ENCODE results near the gene FDXR. TPM values are rescaled to one million over a fixed set of nuclear protein-coding genes. Genes with fewer than 3 reads are reported as not detected.

Gene FDXR
- total RNA-seq, result 16.6 and 19.6 TPM in 2 replicates

GRCh38 chr17:74872313-74873036 is at the start of gene FDXR:
Gene FDXR, minus strand, starts transcription at chr17:74872994. Its CDS starts 50 bp downstream, at chr17:74872944.

GRCh38 chr17:74892974-74893911 is 20.4 kb upstream of the FDXR start, which contains the start of gene FADS6:
Gene FADS6, minus strand, starts transcription at chr17:74893633. Its CDS starts 38 bp downstream, at chr17:74893595.

GRCh38 chr17:74859459-74860228 is 13.2 kb downstream of the FDXR start, which contains the start of gene GRIN2C:
Gene GRIN2C, minus strand, starts transcription at chr17:74859885. Its CDS starts 4,793 bp downstream, at chr17:74855092.

Other genes with a start within 250 kb of the FDXR start
- gene CD300E, start 249.3 kb downstream of the FDXR start, total RNA-seq, result not detected in 2 replicates
- not detected in 2 replicates for gene CD300LF, start 160.1 kb downstream of the FDXR start, total RNA-seq
- gene RAB37, start 135.7 kb downstream of the FDXR start, total RNA-seq, result 1.1 and 2.5 TPM in 2 replicates
- gene NHERF1, start 124.4 kb downstream of the FDXR start, total RNA-seq, result 22.6 and 30.1 TPM in 2 replicates
- gene NAT9, start 96.6 kb downstream of the FDXR start, total RNA-seq, result 36.7 and 41.0 TPM in 2 replicates
- under 0.01 TPM in 1 of 2 replicates, not detected in the other for gene GRIN2C, start 13.1 kb downstream of the FDXR start, total RNA-seq
- not detected in 2 replicates for gene FADS6, start 20.6 kb upstream of the FDXR start, total RNA-seq
- gene USH1G, start 50.3 kb upstream of the FDXR start, total RNA-seq, result not detected in 2 replicates
- not detected in 2 replicates for gene OTOP2, start 51.3 kb upstream of the FDXR start, total RNA-seq
- gene OTOP3, start 62.9 kb upstream of the FDXR start, total RNA-seq, result not detected in 2 replicates
- gene HID1, start 99.8 kb upstream of the FDXR start, total RNA-seq, result 1.3 and 1.5 TPM in 2 replicates
- 11.2 and 11.9 TPM in 2 replicates for gene CDR2L, start 114.6 kb upstream of the FDXR start, total RNA-seq
- 27.0 and 30.6 TPM in 2 replicates for gene MRPL58, start 139.7 kb upstream of the FDXR start, total RNA-seq
- gene ATP5PD, start 174.0 kb upstream of the FDXR start, total RNA-seq, result 371 and 373 TPM in 2 replicates
- gene KCTD2, start 174.2 kb upstream of the FDXR start, total RNA-seq, result 15.0 and 15.9 TPM in 2 replicates
- 1.1 and 1.5 TPM in 2 replicates for gene SLC16A5, start 215.0 kb upstream of the FDXR start, total RNA-seq
- 1.6 and 1.8 TPM in 2 replicates for gene ARMC7, start 237.0 kb upstream of the FDXR start, total RNA-seq

Data from aortic smooth muscle cell (primary cell).